ENCODE data around the gene MFNG.

Gene MFNG

DNA sequence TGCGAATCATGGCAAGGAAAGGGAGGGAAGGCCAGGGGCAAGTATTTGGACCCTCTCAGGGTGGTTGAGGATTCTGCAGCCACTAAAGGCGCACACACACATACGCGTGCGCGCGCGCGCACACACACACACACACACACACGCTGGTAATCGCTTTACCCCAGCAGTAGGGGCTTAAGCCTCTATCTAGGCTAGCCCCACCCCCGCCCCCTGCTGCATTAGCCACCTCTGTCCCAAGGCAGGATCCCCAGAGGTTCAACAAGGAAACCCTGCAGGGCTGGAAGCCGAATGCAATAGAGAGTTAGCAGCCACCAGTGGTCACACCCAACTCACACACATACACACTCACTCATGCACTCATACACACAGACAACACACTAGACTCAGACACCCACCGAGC is 30.3 kb downstream of the MFNG start:
- DNase-seq (ENCODE audit: low read depth): no peak
- no peak overlapping the region for H3K4me3 ChIP-seq (ENCODE audit: low read length)
- TF ChIP-seq, protein P1, sequence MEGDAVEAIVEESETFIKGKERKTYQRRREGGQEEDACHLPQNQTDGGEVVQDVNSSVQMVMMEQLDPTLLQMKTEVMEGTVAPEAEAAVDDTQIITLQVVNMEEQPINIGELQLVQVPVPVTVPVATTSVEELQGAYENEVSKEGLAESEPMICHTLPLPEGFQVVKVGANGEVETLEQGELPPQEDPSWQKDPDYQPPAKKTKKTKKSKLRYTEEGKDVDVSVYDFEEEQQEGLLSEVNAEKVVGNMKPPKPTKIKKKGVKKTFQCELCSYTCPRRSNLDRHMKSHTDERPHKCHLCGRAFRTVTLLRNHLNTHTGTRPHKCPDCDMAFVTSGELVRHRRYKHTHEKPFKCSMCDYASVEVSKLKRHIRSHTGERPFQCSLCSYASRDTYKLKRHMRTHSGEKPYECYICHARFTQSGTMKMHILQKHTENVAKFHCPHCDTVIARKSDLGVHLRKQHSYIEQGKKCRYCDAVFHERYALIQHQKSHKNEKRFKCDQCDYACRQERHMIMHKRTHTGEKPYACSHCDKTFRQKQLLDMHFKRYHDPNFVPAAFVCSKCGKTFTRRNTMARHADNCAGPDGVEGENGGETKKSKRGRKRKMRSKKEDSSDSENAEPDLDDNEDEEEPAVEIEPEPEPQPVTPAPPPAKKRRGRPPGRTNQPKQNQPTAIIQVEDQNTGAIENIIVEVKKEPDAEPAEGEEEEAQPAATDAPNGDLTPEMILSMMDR (conservative IDR thresholded peaks at IDR 0.05; ENCODE audit: low read depth, low read length): no peak

DNA sequence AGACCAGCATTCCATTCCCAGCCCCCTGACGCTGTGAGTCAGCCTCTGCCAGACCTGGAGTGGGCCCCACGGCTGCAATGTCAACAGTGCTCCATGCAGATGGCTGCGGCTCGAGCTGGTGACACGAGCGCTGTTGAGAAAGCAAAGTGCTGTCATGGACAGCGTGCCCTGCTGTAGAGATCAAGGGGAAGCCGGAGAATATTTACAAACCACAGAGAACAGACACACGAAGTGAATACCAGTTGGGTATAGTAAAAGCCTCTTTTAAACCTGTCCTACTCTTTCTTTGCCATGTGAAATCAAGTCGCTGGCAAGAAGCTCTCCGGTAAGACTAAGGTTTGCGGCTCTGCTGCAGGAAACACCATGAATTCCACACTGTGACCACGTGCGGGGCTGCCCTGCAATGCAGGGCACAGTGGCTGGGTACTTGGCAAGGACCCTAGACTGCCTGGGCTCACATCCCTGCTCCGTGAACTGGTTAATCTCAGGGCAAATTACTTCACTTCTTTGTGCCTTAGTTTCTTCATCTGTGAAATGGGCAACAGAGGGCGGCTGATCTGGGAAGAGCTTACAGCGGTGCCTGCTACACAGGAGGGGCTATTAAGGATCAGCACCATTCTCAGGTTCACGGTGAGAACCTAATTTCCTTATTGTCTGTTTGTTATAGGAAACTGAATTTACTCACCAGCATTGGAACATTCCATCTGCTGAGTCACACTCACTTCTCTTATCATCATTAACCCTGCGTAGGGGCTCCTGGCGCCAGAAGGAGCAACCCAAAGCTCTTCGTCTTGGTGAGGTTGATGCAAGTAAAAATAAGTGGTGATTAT is 31.1 kb downstream of the MFNG start:
- DNase-seq (ENCODE audit: low read depth): peak; percentile 82
- TF ChIP-seq, protein P1 (conservative IDR thresholded peaks at IDR 0.05; ENCODE audit: low read depth, low read length): no peak
- no peak overlapping the region for H3K4me3 ChIP-seq (ENCODE audit: low read length)

DNA sequence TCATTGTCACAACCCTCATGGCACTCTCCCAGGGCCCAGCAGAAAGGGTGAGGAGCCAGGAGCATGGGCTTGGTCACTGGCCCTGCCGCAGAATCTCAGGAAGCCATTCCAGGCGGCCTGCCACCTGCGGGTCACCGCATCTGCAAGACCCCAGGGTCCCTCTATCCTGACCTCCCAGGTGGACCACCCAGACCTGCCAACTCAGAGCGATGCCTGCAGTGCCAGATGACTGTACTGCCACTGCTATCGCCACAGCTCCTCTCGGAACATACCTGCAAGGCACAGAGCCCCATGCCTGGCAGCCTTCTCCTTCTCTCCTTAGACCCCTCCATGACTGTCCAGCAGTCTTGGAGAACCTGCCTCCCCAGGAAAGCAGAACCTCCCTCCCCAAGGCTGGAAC is 32.5 kb downstream of the MFNG start:
- TF ChIP-seq, protein P1 (conservative IDR thresholded peaks at IDR 0.05; ENCODE audit: low read depth, low read length): no peak

DNA sequence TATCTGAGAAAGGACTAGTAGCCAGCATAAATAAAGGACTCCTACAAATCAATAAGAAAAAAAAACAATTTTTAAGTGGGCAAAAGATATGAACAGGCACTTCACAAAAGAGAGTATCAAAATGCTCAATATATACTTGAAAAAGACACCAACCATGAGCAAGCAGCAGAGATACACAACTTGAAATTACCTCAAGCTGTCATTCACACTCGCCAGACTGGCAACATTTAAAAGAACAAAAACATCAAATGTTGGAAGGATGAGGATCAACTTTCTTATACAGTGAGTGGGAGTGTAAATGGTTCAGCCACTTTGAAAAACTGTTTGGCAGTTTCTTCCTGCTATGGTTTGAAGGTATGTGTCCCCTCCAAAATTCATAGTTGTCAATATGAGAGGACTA is 35.0 kb downstream of the MFNG start:
- TF ChIP-seq, protein P1 (conservative IDR thresholded peaks at IDR 0.05; ENCODE audit: low read depth, low read length): no peak
- no peak for DNase-seq (ENCODE audit: low read depth)
- no peak overlapping the region for H3K4me3 ChIP-seq (ENCODE audit: low read length)

More for the DNA sequence above, 32.5 kb downstream of the MFNG start:
- no peak overlapping the region for H3K4me3 ChIP-seq (ENCODE audit: low read length)
- DNase-seq (ENCODE audit: low read depth): no peak

DNA sequence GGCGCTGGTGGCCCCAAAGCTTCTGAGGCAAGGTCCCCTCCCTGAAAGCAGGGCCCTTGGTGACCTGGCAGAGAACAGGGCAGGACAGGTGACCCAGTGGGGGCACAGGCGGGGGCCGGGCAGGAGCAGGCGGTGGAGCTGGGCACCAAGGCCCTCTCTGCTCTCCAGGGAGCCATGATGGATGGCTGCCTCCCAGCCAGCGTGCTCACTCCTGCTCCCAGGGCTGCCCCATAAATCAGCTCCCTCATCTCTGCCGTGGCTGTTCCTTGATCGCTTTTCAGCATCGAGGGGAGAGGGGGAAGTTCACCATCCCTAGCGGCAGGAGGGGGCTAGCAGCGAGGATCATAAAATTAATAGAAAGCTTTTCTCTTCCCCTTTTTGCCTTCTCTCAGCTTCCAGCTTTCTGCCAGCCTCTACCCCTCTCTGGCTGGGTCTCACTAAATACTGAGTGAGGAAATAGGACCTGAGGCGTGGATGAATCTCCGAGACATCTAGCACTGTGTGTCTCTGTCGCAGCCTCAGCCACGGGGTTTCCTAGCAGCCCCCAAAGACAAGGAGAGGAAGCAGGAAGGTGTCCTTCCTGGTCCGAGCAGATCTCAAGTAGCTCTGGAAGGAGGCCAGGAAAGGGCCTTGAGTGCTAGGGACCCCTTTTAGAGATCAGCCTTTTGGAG is 36.7 kb downstream of the MFNG start:
- TF ChIP-seq, protein P1 (conservative IDR thresholded peaks at IDR 0.05; ENCODE audit: low read depth, low read length): no peak
- no peak overlapping the region for H3K4me3 ChIP-seq (ENCODE audit: low read length)
- no peak for DNase-seq (ENCODE audit: low read depth)

DNA sequence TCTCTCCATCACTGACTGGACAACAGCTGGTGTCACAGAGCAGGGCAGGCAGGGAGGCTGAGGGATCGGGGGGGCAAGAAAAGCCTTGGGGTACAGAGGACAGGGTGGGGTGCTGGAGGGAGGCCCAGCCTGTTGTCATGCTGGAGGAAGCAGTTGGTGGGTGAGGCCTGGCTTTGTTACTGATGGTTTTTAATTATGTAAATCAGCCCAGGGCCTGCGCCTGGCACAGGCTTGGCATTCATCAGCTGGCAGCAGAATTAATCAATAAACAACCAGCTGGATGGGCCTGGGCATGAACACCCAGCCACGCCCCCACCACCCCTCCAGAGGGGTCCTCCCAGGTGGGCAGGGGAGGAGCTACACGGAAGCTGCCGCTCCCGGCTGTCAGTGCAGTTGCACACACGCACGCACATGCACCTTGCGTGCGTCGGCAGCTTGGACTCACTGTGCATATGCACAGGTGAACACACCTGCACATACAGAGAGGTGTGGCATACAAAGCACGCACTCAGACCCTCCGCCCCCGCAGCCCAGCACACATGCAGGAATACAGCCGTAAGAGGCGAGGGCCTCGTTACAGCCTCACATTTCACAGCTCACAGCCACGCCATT is 37.6 kb downstream of the MFNG start:
- TF ChIP-seq, protein P1 (conservative IDR thresholded peaks at IDR 0.05; ENCODE audit: low read depth, low read length): no peak
- DNase-seq (ENCODE audit: low read depth): no peak

More for the DNA sequence above, 37.6 kb downstream of the MFNG start:
- no peak overlapping the region for H3K4me3 ChIP-seq (ENCODE audit: low read length)

All from retinal pigment epithelial cell (primary cell).